ENCODE results near the gene VSIR. TPM values are rescaled to one million over a fixed set of nuclear protein-coding genes. Genes with fewer than 3 reads are reported as not detected.

VSIR gene
- total and polyA plus RNA-seq, 7 donors: 12.0 to 73.1 (median 40.2) TPM

GRCh38 chr10:71714592-71714991 lies 58.7 kb downstream of the VSIR start:
- peaks cover 0 to 55% (median 41%) of the 10 kb centered on the region in 4 donors for H3K4me1 ChIP-seq
- DNase-seq: no peak
- H3K27me3 ChIP-seq: no peaks in the 10 kb centered on the region
- intact Hi-C loops (cut with DNase I): loop anchor here (5.0 kb wide), 2 partner anchors 317 to 337 kb away; partner anchors contain the start of gene CDH23
- H3K27ac ChIP-seq: peak overlapping the region; percentile 87 to 90 (median 87)
- H3K9me3 ChIP-seq: no peaks in the 10 kb centered on the region
- no peak overlapping the region for H3K4me3 ChIP-seq
- WGBS, 2 donors: 70 to 73% methylated on average over 5 of the region's 5 CpGs
- TF ChIP-seq EP300 (IDR thresholded peaks at IDR 0.05) (no peak), POLR2A (IDR thresholded peaks at IDR 0.05) (no peak), CTCF (IDR thresholded peaks at IDR 0.05) (no peak), POLR2AphosphoS5 (IDR thresholded peaks at IDR 0.05) (no peak)
- no peaks in the 10 kb centered on the region for H3K36me3 ChIP-seq

GRCh38 chr10:71714031-71714410 lies 59.3 kb downstream of the VSIR start:
- TF ChIP-seq EP300 (IDR thresholded peaks at IDR 0.05) (no peak), CTCF (IDR thresholded peaks at IDR 0.05) (no peak), POLR2AphosphoS5 (IDR thresholded peaks at IDR 0.05) (no peak), POLR2A (IDR thresholded peaks at IDR 0.05) (no peak)
- intact Hi-C loops (cut with DNase I): loop anchor here (5.0 kb wide), 2 partner anchors 317 to 337 kb away; partner anchors contain the start of gene CDH23
- H3K27ac ChIP-seq: peak overlapping the region; percentile 87 to 90 (median 87)
- no peak for DNase-seq
- no peak overlapping the region for H3K4me3 ChIP-seq
- peaks cover 0 to 55% (median 40%) of the 10 kb centered on the region in 4 donors for H3K4me1 ChIP-seq
- no peaks in the 10 kb centered on the region for H3K9me3 ChIP-seq
- H3K27me3 ChIP-seq: no peaks in the 10 kb centered on the region
- 58 to 66% methylated on average over 4 of the region's 4 CpGs for WGBS, 2 donors
- no peaks in the 10 kb centered on the region for H3K36me3 ChIP-seq

- Histone ChIP-seq H3K4me3 (no peak overlapping the region), H3K27me3 (no peaks in the 10 kb centered on the region), H3K36me3 (no peaks in the 10 kb centered on the region), H3K27ac (peak overlapping the region; percentile 87 to 90 (median 87)), H3K4me1 (peaks cover 0 to 53% (median 38%) of the 10 kb centered on the region in 4 donors), H3K9me3 (no peaks in the 10 kb centered on the region)
- intact Hi-C loops (cut with DNase I): loop anchor here (1.0 to 5.0 kb wide), 5 partner anchors 51 to 401 kb away; partner anchors contain the start of genes CDH23 and VSIR
- 51 to 70% methylated on average over 12 of the region's 12 CpGs for WGBS, 2 donors
- peak; percentile 96 for DNase-seq
- TF ChIP-seq CTCF (IDR thresholded peaks at IDR 0.05) (peak in 1 of 4 experiments; percentile 10), EP300 (IDR thresholded peaks at IDR 0.05) (no peak), POLR2AphosphoS5 (IDR thresholded peaks at IDR 0.05) (peak; percentile 43 to 72 (median 59)), POLR2A (IDR thresholded peaks at IDR 0.05) (no peak)
These were observed 59.9 kb downstream of the VSIR start for GRCh38 chr10:71713135-71714030.

- DNase-seq: no peak
- 65 to 87% methylated on average over 17 of the region's 17 CpGs for WGBS, 2 donors
- H3K27me3 ChIP-seq: no peaks in the 10 kb centered on the region
- intact Hi-C loops (cut with DNase I): loop anchor here (1.0 to 5.0 kb wide), 5 partner anchors 52 to 400 kb away; partner anchors contain the start of genes CDH23 and VSIR
- H3K4me1 ChIP-seq: peaks cover 0 to 49% (median 38%) of the 10 kb centered on the region in 4 donors
- H3K36me3 ChIP-seq: no peaks in the 10 kb centered on the region
- TF ChIP-seq EP300 (IDR thresholded peaks at IDR 0.05): no peak
- TF ChIP-seq POLR2A (IDR thresholded peaks at IDR 0.05): no peak
- TF ChIP-seq POLR2AphosphoS5 (IDR thresholded peaks at IDR 0.05): no peak
- no peak for TF ChIP-seq CTCF (IDR thresholded peaks at IDR 0.05)
- H3K9me3 ChIP-seq: no peaks in the 10 kb centered on the region
- peak overlapping the region; percentile 87 to 90 (median 87) for H3K27ac ChIP-seq
- no peak overlapping the region for H3K4me3 ChIP-seq
These were observed 60.7 kb downstream of the VSIR start for GRCh38 chr10:71712572-71713134.
